ENCODE data around the gene PTPRO.

GRCh38 chr12:15541996-15542631, 219.8 kb downstream of the PTPRO start:
- TF ChIP-seq EZH2phosphoT487 (IDR thresholded peaks at IDR 0.05; ENCODE audit: borderline replicate concordance, low read depth) (no peak), NFIC (IDR thresholded peaks at IDR 0.05; ENCODE audit: borderline replicate concordance) (no peak), USF2 (IDR thresholded peaks at IDR 0.05; ENCODE audit: borderline replicate concordance, low read depth, low read length) (no peak)

Data from SK-N-SH (cell line).